Mesendoderm (in vitro differentiated cells): Measurements from ENCODE around the gene ATP6V1F.
"Not testable (repeated sequence)": the region's sequence is repeated elsewhere in the genome, so short reads cannot be mapped to it uniquely, and the experiment has no call there.

Source experiments
- DNase-seq: peaks from one replicate; pipeline ENCODE4 v3.0.0; 2013
- H2AK5ac ChIP-seq: 2 replicates; pipeline ENCODE4 v1.6.1; 2013; ENCODE audit warnings: low read length, inconsistent platforms
- H2BK120ac ChIP-seq: 2 replicates; pipeline ENCODE4 v1.6.1; 2013; ENCODE audit warnings: low read depth, mild to moderate bottlenecking, low read length, moderate library complexity, mixed read lengths
- H2BK15ac ChIP-seq: replicated peaks from 2 replicates; pipeline ENCODE4 v1.6.1; 2013; ENCODE audit warnings: low read depth, mild to moderate bottlenecking, moderate library complexity
- H2BK5ac ChIP-seq: 2 replicates; pipeline ENCODE4 v1.6.1; 2013; ENCODE audit warnings: low read length, inconsistent platforms
- H3K18ac ChIP-seq: 2 replicates; pipeline ENCODE4 v1.6.1; 2013; ENCODE audit warnings: mild to moderate bottlenecking, low read length, mixed read lengths
- H3K23ac ChIP-seq: one replicate; pipeline ENCODE4 v1.6.1; 2013; ENCODE audit warnings: low read length
- H3K27ac ChIP-seq: 2 replicates; pipeline ENCODE4 v1.5.1; 2013; ENCODE audit warnings: low read depth, mild to moderate bottlenecking, inconsistent platforms, low read length, moderate library complexity
- H3K27me3 ChIP-seq: 2 replicates; pipeline ENCODE4 v1.6.1; 2013; ENCODE audit warnings: low read length, control low read depth, mild to moderate bottlenecking, inconsistent platforms; ENCODE audit not compliant: insufficient read depth, poor library complexity
- H3K36me3 ChIP-seq: 2 replicates; pipeline ENCODE4 v1.6.1; 2013; ENCODE audit warnings: low read length, inconsistent platforms; ENCODE audit not compliant: control insufficient read depth, insufficient read depth
- H3K4ac ChIP-seq: one replicate; pipeline ENCODE4 v1.6.1; 2013; ENCODE audit warnings: low read depth, mild to moderate bottlenecking, low read length, moderate library complexity
- H3K4me1 ChIP-seq: 2 replicates; pipeline ENCODE4 v1.6.1; 2013; ENCODE audit warnings: low read depth, low read length, inconsistent platforms; ENCODE audit not compliant: control insufficient read depth
- H3K4me2 ChIP-seq: 2 replicates; pipeline ENCODE4 v1.6.1; 2013; ENCODE audit warnings: low read length
- H3K4me3 ChIP-seq: 2 replicates; pipeline ENCODE4 v1.5.1; 2013; ENCODE audit warnings: mild to moderate bottlenecking, low read length
- H3K56ac ChIP-seq: one replicate; pipeline ENCODE4 v1.6.1; 2013; ENCODE audit warnings: low read length
- H3K79me1 ChIP-seq: 2 replicates; pipeline ENCODE4 v1.6.1; 2013; ENCODE audit warnings: low read length, inconsistent platforms
- H3K79me2 ChIP-seq: 2 replicates; pipeline ENCODE4 v1.6.1; 2013; ENCODE audit warnings: mild to moderate bottlenecking, low read length; ENCODE audit not compliant: control insufficient read depth, insufficient read depth
- H3K9ac ChIP-seq: 2 replicates; pipeline ENCODE4 v1.6.1; 2013; ENCODE audit warnings: low read length, inconsistent platforms
- H4K5ac ChIP-seq: one replicate; pipeline ENCODE4 v1.6.1; 2013; ENCODE audit warnings: low read length
- H4K8ac ChIP-seq: one replicate; pipeline ENCODE4 v1.6.1; 2013; ENCODE audit warnings: low read depth, mild to moderate bottlenecking, control low read depth, low read length, moderate library complexity
- WGBS: extraction: QIAGEN DNeasy Blood & Tissue Kit; methylation state at CpG from one replicate; pipeline ENCODE4 v1.1.7; 2013; ENCODE audit warnings: low lambda C conversion rate, missing lambda C conversion rate; ENCODE audit not compliant: insufficient coverage; ENCODE audit errors: extremely low coverage; 5-methylcytosine and 5-hydroxymethylcytosine counted together

ATP6V1F gene

GRCh38 chr7:128912281-128912680 is 49.6 kb downstream of the ATP6V1F start:
- Histone ChIP-seq H3K23ac (no peak overlapping the region), H4K8ac (no peak overlapping the region), H3K27me3 (peaks cover 13% of the 10 kb centered on the region), H3K18ac (no peak overlapping the region), H3K4ac (no peak overlapping the region), H3K36me3 (no peaks in the 10 kb centered on the region), H3K27ac (no peak overlapping the region), H2AK5ac (peak overlapping the region; percentile 54), H3K56ac (peak overlapping the region; percentile 91), H3K4me2 (no peak overlapping the region), H2BK15ac (no peak overlapping the region), H4K5ac (no peak overlapping the region), H3K79me2 (no peaks in the 10 kb centered on the region), H3K4me1 (peaks cover 12% of the 10 kb centered on the region), H3K9ac (peak overlapping the region; percentile 68), H2BK120ac (no peak overlapping the region), H3K79me1 (no peaks in the 10 kb centered on the region), H2BK5ac (peak overlapping the region; percentile 87), H3K4me3 (no peak overlapping the region)
- WGBS, result no CpG with 5 or more reads among the region's 3 CpGs
- DNase-seq, result no peak

- peaks cover 12% of the 10 kb centered on the region for H3K4me1 ChIP-seq
- not testable (repeated sequence) for H4K8ac ChIP-seq, H2BK120ac ChIP-seq, H3K4me2 ChIP-seq, H2BK15ac ChIP-seq, H3K4ac ChIP-seq, H3K56ac ChIP-seq, H3K23ac ChIP-seq, H3K9ac ChIP-seq, H3K36me3 ChIP-seq, H2AK5ac ChIP-seq, H2BK5ac ChIP-seq, H3K79me2 ChIP-seq, H3K4me3 ChIP-seq, H3K18ac ChIP-seq, H3K79me1 ChIP-seq, H4K5ac ChIP-seq, H3K27ac ChIP-seq, DNase-seq
- WGBS, result no CpG with 5 or more reads among the region's 20 CpGs
- H3K27me3 ChIP-seq, result peaks cover 13% of the 10 kb centered on the region
These were observed 50.2 kb downstream of the ATP6V1F start for GRCh38 chr7:128912709-128913495.

GRCh38 chr7:128913870-128914565 is 51.4 kb downstream of the ATP6V1F start:
- H4K5ac ChIP-seq, result no peak overlapping the region
- peak overlapping the region; percentile 2 for H3K56ac ChIP-seq
- H2BK5ac ChIP-seq, result no peak overlapping the region
- peaks cover 12% of the 10 kb centered on the region for H3K4me1 ChIP-seq
- DNase-seq, result no peak
- no peak overlapping the region for H3K27ac ChIP-seq
- no peak overlapping the region for H3K4me3 ChIP-seq
- no peak overlapping the region for H4K8ac ChIP-seq
- no peak overlapping the region for H3K9ac ChIP-seq
- no peaks in the 10 kb centered on the region for H3K79me1 ChIP-seq
- no peaks in the 10 kb centered on the region for H3K36me3 ChIP-seq
- H3K18ac ChIP-seq, result no peak overlapping the region
- H3K79me2 ChIP-seq, result no peaks in the 10 kb centered on the region
- no peak overlapping the region for H2BK15ac ChIP-seq
- H3K4ac ChIP-seq, result no peak overlapping the region
- peak overlapping the region; percentile 10 for H2AK5ac ChIP-seq
- no peak overlapping the region for H2BK120ac ChIP-seq
- H3K23ac ChIP-seq, result no peak overlapping the region
- no CpG with 5 or more reads among the region's 10 CpGs for WGBS
- peaks cover 13% of the 10 kb centered on the region for H3K27me3 ChIP-seq
- H3K4me2 ChIP-seq, result no peak overlapping the region

- H2BK120ac ChIP-seq, result no peak overlapping the region
- H3K9ac ChIP-seq, result no peak overlapping the region
- H2AK5ac ChIP-seq, result no peak overlapping the region
- no peak overlapping the region for H4K8ac ChIP-seq
- no peak overlapping the region for H3K23ac ChIP-seq
- no peak overlapping the region for H3K18ac ChIP-seq
- no peak overlapping the region for H3K56ac ChIP-seq
- H3K4me1 ChIP-seq, result peaks cover 8% of the 10 kb centered on the region
- WGBS, result no CpG with 5 or more reads among the region's 11 CpGs
- no peaks in the 10 kb centered on the region for H3K79me1 ChIP-seq
- H3K27me3 ChIP-seq, result peaks cover 13% of the 10 kb centered on the region
- no peak overlapping the region for H3K4me3 ChIP-seq
- no peak overlapping the region for H4K5ac ChIP-seq
- no peak for DNase-seq
- no peak overlapping the region for H3K4ac ChIP-seq
- H2BK5ac ChIP-seq, result no peak overlapping the region
- H2BK15ac ChIP-seq, result no peak overlapping the region
- no peak overlapping the region for H3K27ac ChIP-seq
- no peak overlapping the region for H3K4me2 ChIP-seq
- no peaks in the 10 kb centered on the region for H3K36me3 ChIP-seq
- H3K79me2 ChIP-seq, result no peaks in the 10 kb centered on the region
These were observed 52.0 kb downstream of the ATP6V1F start for GRCh38 chr7:128914566-128915151.

DNA sequence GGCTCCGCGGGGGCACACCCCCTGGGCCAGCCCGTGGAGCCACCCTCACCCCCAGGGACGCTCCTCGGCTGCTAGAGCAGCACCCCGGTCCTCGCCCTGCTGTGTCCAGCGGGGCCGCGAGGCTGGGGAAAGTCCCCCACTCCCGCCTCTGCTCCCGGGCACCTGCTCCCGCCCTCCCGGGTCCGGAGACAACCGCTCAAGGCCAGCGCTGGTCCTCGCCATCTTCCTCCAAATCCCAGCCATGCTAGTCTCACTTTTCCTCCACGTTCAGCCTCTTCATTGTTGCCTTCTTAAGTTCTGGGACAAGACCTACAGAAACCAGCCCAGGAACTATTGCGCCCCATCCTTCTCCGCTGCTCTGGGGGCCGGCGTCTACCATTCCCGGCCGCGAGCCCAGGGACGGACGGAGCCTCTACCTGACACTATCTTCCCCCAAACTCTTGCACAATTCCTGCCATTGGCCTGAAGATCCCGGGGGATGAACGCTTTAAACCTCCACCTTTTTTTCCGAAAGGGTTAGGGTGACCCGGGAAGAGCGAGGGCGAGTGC is 52.7 kb downstream of the ATP6V1F start:
- DNase-seq, result no peak
- Histone ChIP-seq H4K5ac (no peak overlapping the region), H3K4me2 (peak overlapping the region; percentile 18), H4K8ac (no peak overlapping the region), H3K4ac (no peak overlapping the region), H3K79me2 (no peaks in the 10 kb centered on the region), H3K9ac (no peak overlapping the region), H2BK5ac (no peak overlapping the region), H3K4me1 (peaks cover 8% of the 10 kb centered on the region), H3K27me3 (peaks cover 13% of the 10 kb centered on the region), H3K79me1 (no peaks in the 10 kb centered on the region), H3K18ac (no peak overlapping the region), H3K36me3 (no peaks in the 10 kb centered on the region), H2AK5ac (no peak overlapping the region), H3K56ac (no peak overlapping the region), H2BK120ac (no peak overlapping the region), H3K27ac (no peak overlapping the region), H2BK15ac (no peak overlapping the region), H3K4me3 (no peak overlapping the region), H3K23ac (no peak overlapping the region)
- WGBS, result no CpG with 5 or more reads among the region's 34 CpGs
